SK-N-MC (cell line): ENCODE data around the gene MUC21.
A peak's percentile ranks its signal among the peaks of the same experiment; 100 is the strongest.

Experiments used
- DNase-seq: peaks from one replicate; pipeline ENCODE4 v3.0.0-alpha.2; 2011; ENCODE audit warnings: low read depth, low spot score
- H3K27ac ChIP-seq: fragments of 200-600 bp; sonication (generic); 2 replicates; pipeline ENCODE4 v1.5.1; 2016; ENCODE audit warnings: mixed run types
- H3K36me3 ChIP-seq: fragments of 200-600 bp; sonication (generic); 2 replicates; pipeline ENCODE4 v1.6.1; 2017; ENCODE audit warnings: antibody characterized with exemption, low read length, mixed read lengths; ENCODE audit not compliant: insufficient read depth
- H3K4me3 ChIP-seq: fragments of 200-600 bp; sonication (generic); 2 replicates; pipeline ENCODE4 v1.5.1; 2016
- H3K9ac ChIP-seq: fragments of 200-600 bp; sonication (generic); 2 replicates; pipeline ENCODE4 v1.8.0; 2017; ENCODE audit warnings: mixed run types, mixed read lengths; ENCODE audit not compliant: insufficient read length
- H3K9me3 ChIP-seq: fragments of 200-600 bp; sonication (generic); 2 replicates; pipeline ENCODE4 v1.6.1; 2017; ENCODE audit warnings: low read depth, mild to moderate bottlenecking, antibody characterized with exemption, low read length, moderate library complexity, mixed read lengths
- EZH2 ChIP-seq: fragments of 200-600 bp; sonication (generic); IDR thresholded peaks from one replicate; pipeline ENCODE4 v1.6.1; 2017; ENCODE audit warnings: antibody characterized with exemption
- FOXP2 ChIP-seq: optimal IDR thresholded peaks from 2 replicates; pipeline ENCODE3; 2011; ENCODE audit warnings: mild to moderate bottlenecking, moderate library complexity; ENCODE audit not compliant: insufficient read depth; ENCODE audit errors: extremely low read length, control extremely low read depth
- POLR2AphosphoS5 ChIP-seq: IDR thresholded peaks from 2 replicates; pipeline ENCODE4 v1.6.1; 2012; ENCODE audit warnings: mild to moderate bottlenecking, low read depth, low read length, borderline replicate concordance

The MUC21 gene

GRCh38 chr6:30947231-30947630, 36.3 kb upstream of the MUC21 start:
- H3K4me3 ChIP-seq, result no peak overlapping the region
- no peak for TF ChIP-seq FOXP2
- TF ChIP-seq EZH2, result no peak
- TF ChIP-seq POLR2AphosphoS5, result no peak
- H3K36me3 ChIP-seq, result no peaks in the 10 kb centered on the region
- no peak for DNase-seq
- no peaks in the 10 kb centered on the region for H3K9me3 ChIP-seq
- H3K27ac ChIP-seq, result no peak overlapping the region
- no peak overlapping the region for H3K9ac ChIP-seq

DNA sequence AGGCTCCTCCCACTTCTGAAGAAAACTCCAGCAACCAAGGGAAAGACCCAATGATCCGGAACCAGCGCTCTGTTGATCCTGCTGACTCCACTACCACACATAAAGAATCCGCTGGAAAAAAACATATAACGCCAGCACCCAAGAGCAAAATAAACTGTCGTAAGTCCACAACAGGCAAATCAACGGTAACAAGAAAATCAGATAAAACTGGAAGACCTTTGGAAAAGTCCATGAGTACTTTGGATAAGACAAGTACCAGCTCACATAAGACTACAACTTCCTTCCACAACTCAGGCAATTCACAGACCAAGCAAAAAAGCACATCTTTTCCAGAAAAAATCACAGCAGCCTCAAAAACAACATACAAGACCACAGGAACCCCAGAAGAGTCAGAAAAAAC, 34.7 kb upstream of the MUC21 start:
- Histone ChIP-seq H3K9ac (no peak overlapping the region), H3K4me3 (no peak overlapping the region), H3K27ac (no peak overlapping the region), H3K9me3 (no peaks in the 10 kb centered on the region), H3K36me3 (no peaks in the 10 kb centered on the region)
- TF ChIP-seq FOXP2 (no peak), POLR2AphosphoS5 (no peak), EZH2 (no peak)
- DNase-seq, result no peak

DNA sequence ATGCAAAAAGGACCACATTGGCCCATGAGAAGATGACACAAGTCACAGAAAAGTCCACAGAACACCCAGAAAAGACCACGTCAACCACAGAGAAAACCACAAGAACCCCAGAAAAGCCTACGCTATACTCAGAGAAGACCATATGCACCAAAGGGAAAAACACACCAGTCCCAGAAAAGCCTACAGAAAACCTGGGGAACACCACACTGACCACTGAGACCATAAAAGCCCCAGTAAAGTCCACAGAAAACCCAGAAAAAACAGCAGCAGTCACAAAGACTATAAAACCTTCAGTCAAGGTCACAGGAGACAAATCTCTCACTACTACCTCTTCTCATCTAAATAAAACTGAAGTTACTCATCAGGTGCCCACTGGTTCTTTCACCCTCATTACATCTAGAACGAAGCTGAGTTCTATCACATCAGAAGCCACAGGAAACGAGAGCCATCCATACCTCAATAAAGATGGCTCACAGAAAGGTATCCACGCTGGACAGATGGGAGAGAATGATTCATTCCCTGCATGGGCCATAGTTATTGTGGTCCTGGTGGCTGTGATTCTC, 31.5 kb upstream of the MUC21 start:
- Histone ChIP-seq H3K9ac (no peak overlapping the region), H3K9me3 (no peaks in the 10 kb centered on the region), H3K27ac (no peak overlapping the region), H3K4me3 (no peak overlapping the region), H3K36me3 (no peaks in the 10 kb centered on the region)
- DNase-seq, result no peak
- TF ChIP-seq FOXP2, result no peak
- TF ChIP-seq EZH2, result no peak
- TF ChIP-seq POLR2AphosphoS5, result no peak

DNA sequence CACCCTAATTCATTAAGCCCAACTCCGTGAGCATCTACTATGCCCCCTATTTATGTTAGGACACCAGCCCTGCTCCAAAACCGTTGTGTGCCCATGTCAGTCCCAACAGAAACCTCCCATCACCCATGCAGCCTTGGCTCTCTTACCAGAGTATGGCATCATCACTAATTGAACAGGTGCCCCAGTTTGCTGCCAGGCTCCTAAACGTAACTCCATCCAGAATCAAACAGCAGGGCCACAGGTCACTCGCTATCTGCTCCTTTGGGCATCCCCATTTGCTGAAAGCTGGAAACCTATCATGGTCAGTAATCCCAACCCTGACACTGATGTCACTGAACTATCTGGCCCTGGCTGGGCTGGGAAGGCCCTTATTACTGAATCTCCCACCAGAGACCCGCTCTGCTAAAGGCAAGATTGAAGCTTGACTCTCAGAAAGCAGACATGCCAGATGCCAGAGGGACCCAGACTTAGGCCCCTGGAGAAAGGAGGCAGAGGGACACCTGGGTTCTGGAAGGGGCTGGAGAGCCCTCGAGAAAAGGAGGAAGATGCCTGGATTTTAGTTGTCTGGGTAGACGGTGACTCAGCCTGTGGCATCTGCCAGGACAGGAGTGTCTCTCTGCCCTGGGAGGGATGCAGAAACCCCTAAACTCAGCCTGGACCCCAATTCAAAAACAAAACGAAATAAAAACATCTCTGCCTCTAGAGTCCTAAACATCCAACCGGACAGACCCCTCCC, 28.7 kb upstream of the MUC21 start:
- no peak overlapping the region for H3K9ac ChIP-seq

DNA sequence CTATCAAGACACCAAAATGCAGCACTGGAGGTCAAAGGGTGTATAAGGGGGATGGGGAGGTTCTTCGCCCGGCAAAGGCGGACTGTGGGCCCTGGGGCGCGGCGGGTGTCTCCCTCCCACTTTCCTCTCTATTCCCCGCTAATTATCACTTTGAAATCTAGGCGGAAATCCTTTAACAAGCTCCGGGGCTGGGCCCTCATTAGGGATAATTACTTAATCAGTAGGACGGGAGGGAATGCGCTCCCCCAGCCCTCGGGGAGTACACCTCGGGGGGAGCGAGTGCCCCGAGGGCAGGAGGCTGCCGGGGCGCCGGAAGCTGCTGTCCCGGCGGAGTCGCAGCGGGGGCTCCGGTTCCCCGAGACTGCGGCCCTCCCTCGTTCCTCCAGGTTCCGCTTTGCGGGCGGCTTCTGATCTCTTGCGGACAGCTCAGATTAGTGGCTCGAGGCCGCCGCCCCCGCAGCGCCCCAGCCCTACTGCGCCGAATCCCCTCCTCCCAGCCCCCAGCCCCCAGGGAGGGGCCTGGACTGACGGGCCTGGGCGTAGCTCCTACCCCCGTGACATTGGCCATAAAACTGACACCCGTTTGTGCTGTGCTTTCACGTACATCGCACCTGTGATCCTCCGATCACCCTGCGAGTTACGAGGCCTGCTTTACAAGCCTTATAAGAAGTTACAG, 28.0 kb upstream of the MUC21 start:
- peak overlapping the region; percentile 3 for H3K9ac ChIP-seq
- H3K36me3 ChIP-seq, result no peaks in the 10 kb centered on the region
- TF ChIP-seq POLR2AphosphoS5 (peak; percentile 55; the same call in 1 of the 2 replicates), FOXP2 (no peak)
- DNase-seq, result peak; percentile 45
- H3K4me3 ChIP-seq, result peak overlapping the region; percentile 72
- no peak overlapping the region for H3K27ac ChIP-seq
- no peaks in the 10 kb centered on the region for H3K9me3 ChIP-seq

More for the DNA sequence above, 28.7 kb upstream of the MUC21 start:
- H3K27ac ChIP-seq, result no peak overlapping the region
- no peak for DNase-seq
- no peaks in the 10 kb centered on the region for H3K9me3 ChIP-seq
- no peaks in the 10 kb centered on the region for H3K36me3 ChIP-seq
- no peak for TF ChIP-seq POLR2AphosphoS5
- TF ChIP-seq FOXP2, result no peak
- no peak for TF ChIP-seq EZH2
- peak overlapping the region; percentile 72 for H3K4me3 ChIP-seq

DNA sequence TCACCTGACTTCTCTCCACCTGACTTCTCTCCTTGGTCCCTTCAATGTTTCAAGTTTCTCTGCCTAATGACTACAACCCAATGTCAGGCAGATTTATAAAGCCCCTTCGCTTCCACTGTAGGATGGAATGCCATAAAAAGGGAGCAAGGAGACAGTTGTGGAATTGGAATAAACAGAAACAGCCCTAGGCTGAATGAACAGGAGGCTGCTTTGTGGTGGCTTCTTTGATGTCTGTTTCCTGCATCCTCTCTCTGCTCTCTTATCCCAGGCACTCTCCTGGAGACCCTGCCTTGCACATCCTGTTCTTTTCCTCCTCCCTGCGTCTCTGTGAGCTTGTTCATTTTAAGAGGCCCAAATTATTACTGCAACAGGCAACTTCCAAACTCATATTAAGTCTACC, 25.8 kb upstream of the MUC21 start:
- Histone ChIP-seq H3K9ac (no peak overlapping the region), H3K27ac (no peak overlapping the region), H3K4me3 (no peak overlapping the region), H3K9me3 (no peaks in the 10 kb centered on the region), H3K36me3 (no peaks in the 10 kb centered on the region)
- no peak for TF ChIP-seq EZH2
- no peak for TF ChIP-seq FOXP2
- no peak for TF ChIP-seq POLR2AphosphoS5
- no peak for DNase-seq

DNA sequence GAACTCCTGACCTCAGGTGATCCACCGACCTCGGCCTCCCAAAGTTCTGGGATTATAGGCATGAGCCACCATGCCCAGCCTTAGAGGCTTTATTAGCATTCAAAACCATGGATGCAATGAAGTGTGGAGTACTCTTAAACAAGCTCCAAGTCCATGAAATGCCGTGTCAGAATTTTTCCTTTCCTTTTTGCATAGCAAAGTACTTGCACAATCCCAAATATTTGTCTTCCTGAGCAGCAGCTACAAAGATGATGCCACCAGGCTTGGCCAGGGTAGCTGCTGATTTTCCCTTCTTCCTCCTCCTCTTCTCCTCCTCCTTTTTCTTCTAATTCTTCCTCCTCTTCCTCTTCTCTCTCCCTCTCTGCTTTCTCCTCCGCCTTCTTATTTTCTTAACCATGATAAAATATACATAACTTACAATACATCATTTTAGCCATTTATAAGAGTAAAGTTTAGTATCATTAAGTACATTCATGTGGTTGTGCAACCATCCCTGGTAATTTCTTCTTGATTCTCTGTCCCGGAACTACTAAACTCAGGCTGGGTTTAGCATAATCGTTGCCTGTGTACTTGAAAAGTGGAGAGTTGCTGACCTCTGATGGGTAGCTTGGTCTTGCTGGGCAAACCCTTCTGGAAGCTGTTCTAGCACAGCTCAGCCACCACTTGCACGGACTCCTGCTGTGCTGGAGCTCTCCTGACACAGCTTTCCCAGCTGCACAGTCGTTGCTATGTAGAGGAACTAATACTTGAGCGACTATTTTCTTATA, 22.4 kb upstream of the MUC21 start:
- H3K36me3 ChIP-seq, result no peaks in the 10 kb centered on the region
- no peak for TF ChIP-seq POLR2AphosphoS5
- TF ChIP-seq EZH2, result no peak
- no peak for TF ChIP-seq FOXP2

GRCh38 chr6:30962716-30963115, 20.8 kb upstream of the MUC21 start:
- H3K9ac ChIP-seq, result no peak overlapping the region

More for the DNA sequence above, 22.4 kb upstream of the MUC21 start:
- Histone ChIP-seq H3K9me3 (no peaks in the 10 kb centered on the region), H3K4me3 (peak overlapping the region; percentile 42), H3K27ac (no peak overlapping the region), H3K9ac (no peak overlapping the region)
- no peak for DNase-seq

More at GRCh38 chr6:30962716-30963115, 20.8 kb upstream of the MUC21 start:
- Histone ChIP-seq H3K4me3 (no peak overlapping the region), H3K9me3 (no peaks in the 10 kb centered on the region), H3K27ac (no peak overlapping the region), H3K36me3 (no peaks in the 10 kb centered on the region)
- no peak for DNase-seq
- TF ChIP-seq FOXP2 (no peak), POLR2AphosphoS5 (no peak), EZH2 (no peak)
